GM12878 (cell line): ENCODE measurements around the gene DTNBP1. TPM values are rescaled to one million over a fixed set of nuclear protein-coding genes. Genes with fewer than 3 reads are reported as not detected.

ENCODE experiments used
- ASH2L ChIP-seq: fragments of 300-600, 200-600 bp; sonication (generic); IDR thresholded peaks from 2 replicates; pipeline ENCODE4 v1.6.1; 2017; ENCODE audit warnings: low read depth, mild to moderate bottlenecking, borderline replicate concordance
- CHD4 ChIP-seq: fragments of 200-600 bp; sonication (generic); IDR thresholded peaks from 2 replicates; pipeline ENCODE4 v1.6.1; 2016; ENCODE audit warnings: mild to moderate bottlenecking
- ESRRA ChIP-seq: IDR thresholded peaks from 2 replicates; pipeline ENCODE4 v1.6.1; 2012; ENCODE audit warnings: mild to moderate bottlenecking, low read length, improper control_type of control experiment
- HCFC1 ChIP-seq: fragments of 150-350 bp; IDR thresholded peaks from 2 replicates; pipeline ENCODE4 v1.6.1; 2014; ENCODE audit warnings: low read length
- HDAC6 ChIP-seq: fragments of 200-600 bp; sonication (generic); IDR thresholded peaks from one replicate; pipeline ENCODE4 v1.8.0; 2017; ENCODE audit warnings: antibody characterized with exemption; ENCODE audit not compliant: unreplicated experiment
- KAT2A ChIP-seq: conservative IDR thresholded peaks from 2 replicates; pipeline ENCODE4 v1.6.1; 2011; ENCODE audit warnings: low read depth, low read length; ENCODE audit not compliant: control insufficient read depth
- KLF5 ChIP-seq: fragments of 450-650 bp; IDR thresholded peaks from 2 replicates; pipeline ENCODE4 v1.6.1; 2014; ENCODE audit warnings: mild to moderate bottlenecking; ENCODE audit not compliant: partially characterized antibody
- MLLT1 ChIP-seq: fragments of 450-650 bp; IDR thresholded peaks from 2 replicates; pipeline ENCODE4 v1.6.1; 2016; ENCODE audit warnings: mild to moderate bottlenecking
- NBN ChIP-seq: fragments of 450-650 bp; IDR thresholded peaks from 2 replicates; pipeline ENCODE4 v1.6.1; 2016
- NFIC ChIP-seq: IDR thresholded peaks from 2 replicates; pipeline ENCODE4 v1.6.1; 2012; ENCODE audit warnings: low read depth, mild to moderate bottlenecking, inconsistent platforms, low read length, moderate library complexity
- NFYB ChIP-seq: IDR thresholded peaks from 2 replicates; pipeline ENCODE4 v1.6.1; 2011; ENCODE audit warnings: low read depth, mild to moderate bottlenecking, low read length, improper control_type of control experiment, moderate library complexity; ENCODE audit not compliant: insufficient read depth
- PRDM15 ChIP-seq: fragments of 450-650 bp; formaldehyde crosslinking; IDR thresholded peaks from 2 replicates; pipeline ENCODE4 v1.4.0; 2020; ENCODE audit warnings: mild to moderate bottlenecking, moderate library complexity
- RELA ChIP-seq: fragments of 450-650 bp; IDR thresholded peaks from 2 replicates; pipeline ENCODE4 v1.8.0; 2014; ENCODE audit warnings: borderline replicate concordance; ENCODE audit not compliant: partially characterized antibody
- REST ChIP-seq: IDR thresholded peaks from 2 replicates; pipeline ENCODE4 v1.6.1; 2012; ENCODE audit warnings: mild to moderate bottlenecking, low read depth, low read length
- SPI1 ChIP-seq: IDR thresholded peaks from 2 replicates; pipeline ENCODE4 v1.6.1; 2011; ENCODE audit warnings: low read depth, mild to moderate bottlenecking, low read length, moderate library complexity, borderline replicate concordance; ENCODE audit not compliant: insufficient read depth
- TCF12 ChIP-seq: IDR thresholded peaks from 2 replicates; pipeline ENCODE4 v1.6.1; 2011; ENCODE audit warnings: low read depth, mild to moderate bottlenecking, low read length
- TCF7 ChIP-seq: IDR thresholded peaks from 2 replicates; pipeline ENCODE4 v1.6.1; 2014; ENCODE audit warnings: antibody characterized with exemption, borderline replicate concordance
- ZBTB11 ChIP-seq: fragments of 450-650 bp; formaldehyde crosslinking; IDR thresholded peaks from 2 replicates; pipeline ENCODE4 v1.5.0; 2022; ENCODE audit warnings: mild to moderate bottlenecking, missing genetic modification characterization
- polyA plus RNA-seq, 11 experiments: library from polyadenylated mRNA; depleted of rRNA in 4 of 11; unstranded in 6 of 11; stranded (reverse) in 5 of 11; fragments of >200 nt; fragmentation: Nextera tagmentation in 4 of 11; fragmentation: Illumina TruSeq in 1 of 11; extraction: Ambion mirVana in 4 of 11; extraction: Trizol in 1 of 11; gene quantifications; 1 replicate in 1 of 11; 2 replicates in 10 of 11; pipeline versions ENCODE4 v1.2.1 to v1.2.3, GENCODE V29; 2011 to 2016; ENCODE audit warnings: inconsistent platforms in 2 of 11, missing spikeins in 2 of 11, low read depth in 1 of 11
- total RNA-seq, 4 experiments: library from RNA; depleted of rRNA in 3 of 4; stranded (reverse); fragments of >200 nt in 3 of 4; fragmentation: Illumina TruSeq in 1 of 4; extraction: Trizol in 1 of 4; gene quantifications; 2 replicates each; pipeline versions ENCODE4 v1.2.1 to v1.2.3, GENCODE V29; 2013 to 2021

The DTNBP1 gene
- total and polyA plus RNA-seq, 10 of the 15 experiments (the other 5 are each of a cell fraction or from before 2014, with no cell fraction given), result 7.1 to 40.3 (median 20.1) TPM

- TF ChIP-seq REST (no peak), RELA (no peak), NFYB (no peak), HCFC1 (no peak), PRDM15 (no peak), NFIC (peak; percentile 72; the same call in 1 of the 2 replicates), SPI1 (no peak), HDAC6 (no peak), MLLT1 (0 out of 2 replicates have a peak, but pooled peaks have one; percentile 41), TCF7 (no peak), ASH2L (no peak), KLF5 (no peak), CHD4 (no peak), ESRRA (no peak), TCF12 (no peak), ZBTB11 (CRISPR knock-in tag) (no peak), NBN (no peak), KAT2A (no peak)
These were observed 34.2 kb downstream of the DTNBP1 start (continued) for GRCh38 chr6:15628499-15629131.
